Osteoblast (primary cell): Measurements from ENCODE around the gene TBC1D7. TPM values are rescaled to one million over a fixed set of nuclear protein-coding genes. Genes with fewer than 3 reads are reported as not detected.

Source experiments
- DNase-seq: peaks from one replicate; pipeline ENCODE4 v3.0.0; 2011; ENCODE audit warnings: low spot score, mixed read lengths; ENCODE audit not compliant: insufficient read length; ENCODE audit errors: missing footprints
- H2AFZ ChIP-seq: 2 replicates; pipeline ENCODE4 v1.6.0; 2011; ENCODE audit warnings: mild to moderate bottlenecking, low read length
- H3K27ac ChIP-seq: 2 replicates; pipeline ENCODE4 v1.5.1; 2011; ENCODE audit warnings: mild to moderate bottlenecking, low read depth, low read length, moderate library complexity
- H3K27me3 ChIP-seq: 2 replicates; pipeline ENCODE4 v1.6.0; 2012; ENCODE audit warnings: mild to moderate bottlenecking, control low read depth, inconsistent platforms, low read length, moderate library complexity; ENCODE audit not compliant: insufficient read depth
- H3K36me3 ChIP-seq: 2 replicates; pipeline ENCODE4 v1.5.1; 2011; ENCODE audit warnings: mild to moderate bottlenecking, low read length, control low read depth, moderate library complexity; ENCODE audit not compliant: insufficient read depth
- H3K4me1 ChIP-seq: 2 replicates; pipeline ENCODE4 v1.5.1; 2011; ENCODE audit warnings: mild to moderate bottlenecking, low read length, control low read depth, moderate library complexity; ENCODE audit not compliant: insufficient read depth
- H3K4me2 ChIP-seq: 2 replicates; pipeline ENCODE4 v1.6.0; 2011; ENCODE audit warnings: mild to moderate bottlenecking, low read length; ENCODE audit not compliant: insufficient read depth
- H3K4me3 ChIP-seq: fragments of 200-600 bp; sonication (generic); 3 replicates; pipeline ENCODE4 v1.5.1; 2012; ENCODE audit warnings: mild to moderate bottlenecking, low read length, inconsistent platforms; ENCODE audit not compliant: insufficient read depth
- H3K79me2 ChIP-seq: 2 replicates; pipeline ENCODE4 v1.6.0; 2012; ENCODE audit warnings: mild to moderate bottlenecking, low read length, control low read depth, inconsistent platforms; ENCODE audit not compliant: insufficient read depth
- H3K9me3 ChIP-seq: 2 replicates; pipeline ENCODE4 v1.5.1; 2011; ENCODE audit warnings: low read depth, low read length, control low read depth
- H4K20me1 ChIP-seq: 2 replicates; pipeline ENCODE4 v1.6.0; 2012; ENCODE audit warnings: mild to moderate bottlenecking, low read length, control low read depth; ENCODE audit not compliant: insufficient read depth
- CTCF ChIP-seq: IDR thresholded peaks from 2 replicates; pipeline ENCODE4 v1.5.1; 2011; ENCODE audit warnings: mild to moderate bottlenecking, low read depth, low read length, moderate library complexity; ENCODE audit errors: extremely low read depth
- total RNA-seq: library from RNA; depleted of rRNA; stranded (reverse); fragments of >200 nt; gene quantifications from 2 replicates; pipeline ENCODE4 v1.2.3, GENCODE V29; 2012

Gene TBC1D7
- total RNA-seq, 1 donor = 18.8 TPM

- H3K4me2 ChIP-seq = no peak overlapping the region
Measured at GRCh38 chr6:13304580-13305260, 23.6 kb downstream of the TBC1D7 start.

GRCh38 chr6:13304101-13304500 is 24.2 kb downstream of the TBC1D7 start:
- H3K4me1 ChIP-seq = peaks cover 35% of the 10 kb centered on the region
- no peak overlapping the region for H3K4me2 ChIP-seq
- no peak for TF ChIP-seq CTCF
- H3K4me3 ChIP-seq = no peak overlapping the region
- no peaks in the 10 kb centered on the region for H3K27me3 ChIP-seq
- no peak for DNase-seq
- H3K27ac ChIP-seq = peak overlapping the region; percentile 91
- H2AFZ ChIP-seq = no peak overlapping the region
- no peaks in the 10 kb centered on the region for H3K9me3 ChIP-seq
- no peaks in the 10 kb centered on the region for H4K20me1 ChIP-seq
- H3K36me3 ChIP-seq = peaks cover 17% of the 10 kb centered on the region
- H3K79me2 ChIP-seq = no peaks in the 10 kb centered on the region

More at GRCh38 chr6:13304580-13305260, 23.6 kb downstream of the TBC1D7 start:
- Histone ChIP-seq H2AFZ (no peak overlapping the region), H3K27me3 (no peaks in the 10 kb centered on the region), H3K4me1 (peaks cover 35% of the 10 kb centered on the region), H3K27ac (peak overlapping the region; percentile 91), H3K79me2 (no peaks in the 10 kb centered on the region), H3K4me3 (no peak overlapping the region), H4K20me1 (no peaks in the 10 kb centered on the region), H3K9me3 (no peaks in the 10 kb centered on the region), H3K36me3 (peaks cover 17% of the 10 kb centered on the region)
- DNase-seq = no peak
- TF ChIP-seq CTCF = no peak

- no peak overlapping the region for H3K4me3 ChIP-seq
- H2AFZ ChIP-seq = no peak overlapping the region
- peak overlapping the region; percentile 59 for H3K4me2 ChIP-seq
Measured at GRCh38 chr6:13303668-13304017, 24.7 kb downstream of the TBC1D7 start.

More at GRCh38 chr6:13303668-13304017, 24.7 kb downstream of the TBC1D7 start:
- H3K9me3 ChIP-seq = no peaks in the 10 kb centered on the region
- peak; percentile 51 for DNase-seq
- H3K79me2 ChIP-seq = no peaks in the 10 kb centered on the region
- peak overlapping the region; percentile 91 for H3K27ac ChIP-seq
- H3K4me1 ChIP-seq = peaks cover 35% of the 10 kb centered on the region
- no peaks in the 10 kb centered on the region for H4K20me1 ChIP-seq
- no peak for TF ChIP-seq CTCF
- peaks cover 17% of the 10 kb centered on the region for H3K36me3 ChIP-seq
- H3K27me3 ChIP-seq = no peaks in the 10 kb centered on the region
